ENCODE data around the gene IL1R1. TPM values are rescaled to one million over a fixed set of nuclear protein-coding genes. Genes with fewer than 3 reads are reported as not detected.

Gene IL1R1
- total and polyA plus RNA-seq, 12 donors: 8.6 to 153 (median 126) TPM

DNA sequence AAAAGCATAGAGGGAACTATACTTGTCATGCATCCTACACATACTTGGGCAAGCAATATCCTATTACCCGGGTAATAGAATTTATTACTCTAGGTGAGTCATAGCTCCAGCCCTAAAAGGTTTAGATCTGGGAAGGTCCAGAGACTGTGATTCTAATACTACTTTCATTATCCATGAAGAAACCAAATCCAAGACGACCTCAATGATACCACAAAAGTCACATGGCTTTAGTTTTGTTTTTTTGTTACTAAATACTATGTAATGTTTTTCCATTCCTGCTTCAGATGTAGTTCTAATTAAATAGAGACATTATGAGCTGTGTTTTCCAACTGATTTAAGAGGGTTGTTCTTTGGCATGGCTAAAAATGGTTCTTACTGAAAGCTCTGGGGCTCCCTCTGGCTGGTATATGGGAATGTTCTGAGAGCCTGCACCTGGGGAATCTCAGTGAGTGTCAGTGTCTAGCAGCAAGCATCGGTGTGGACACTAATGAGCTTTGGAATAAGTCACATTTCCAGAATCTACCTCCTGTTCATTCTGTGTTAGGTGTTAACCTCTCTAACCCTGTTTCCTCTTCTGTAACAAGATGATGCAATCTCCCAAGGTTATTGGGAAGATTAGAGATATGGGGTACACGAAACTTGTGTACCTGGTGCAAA lies 23.8 kb downstream of the IL1R1 start:
- Histone ChIP-seq H3K9me3 (replicated peaks in 1 of 3) (no peaks in the 10 kb centered on the region), H3K4me3 (no peak overlapping the region), H3K27me3 (no peaks in the 10 kb centered on the region), H3K36me3 (replicated peaks in 1 of 2) (peaks cover 0 to 26% of the 10 kb centered on the region in 2 donors), H3K27ac (peak overlapping the region in 2 of 5 donors; percentile 15 to 31), H3K4me1 (replicated peaks in 1 of 2) (peaks cover 5 to 7% of the 10 kb centered on the region in 2 donors)
- TF ChIP-seq, protein P1, sequence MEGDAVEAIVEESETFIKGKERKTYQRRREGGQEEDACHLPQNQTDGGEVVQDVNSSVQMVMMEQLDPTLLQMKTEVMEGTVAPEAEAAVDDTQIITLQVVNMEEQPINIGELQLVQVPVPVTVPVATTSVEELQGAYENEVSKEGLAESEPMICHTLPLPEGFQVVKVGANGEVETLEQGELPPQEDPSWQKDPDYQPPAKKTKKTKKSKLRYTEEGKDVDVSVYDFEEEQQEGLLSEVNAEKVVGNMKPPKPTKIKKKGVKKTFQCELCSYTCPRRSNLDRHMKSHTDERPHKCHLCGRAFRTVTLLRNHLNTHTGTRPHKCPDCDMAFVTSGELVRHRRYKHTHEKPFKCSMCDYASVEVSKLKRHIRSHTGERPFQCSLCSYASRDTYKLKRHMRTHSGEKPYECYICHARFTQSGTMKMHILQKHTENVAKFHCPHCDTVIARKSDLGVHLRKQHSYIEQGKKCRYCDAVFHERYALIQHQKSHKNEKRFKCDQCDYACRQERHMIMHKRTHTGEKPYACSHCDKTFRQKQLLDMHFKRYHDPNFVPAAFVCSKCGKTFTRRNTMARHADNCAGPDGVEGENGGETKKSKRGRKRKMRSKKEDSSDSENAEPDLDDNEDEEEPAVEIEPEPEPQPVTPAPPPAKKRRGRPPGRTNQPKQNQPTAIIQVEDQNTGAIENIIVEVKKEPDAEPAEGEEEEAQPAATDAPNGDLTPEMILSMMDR (IDR thresholded peaks at IDR 0.05): peak in 5 of 6 experiments; percentile 52 to 76 (median 65)
- no peak for TF ChIP-seq POLR2A (IDR thresholded peaks at IDR 0.05)
- DNase-seq: peak in 6 of 7 donors; percentile 44 to 75 (median 56)
- intact Hi-C loops (cut with DNase I): loop anchor here in 1 of 2 donors (5.0 kb wide), 1 partner anchor 144 kb away; no protein-coding TSS in a partner anchor
- 20 to 35% (median 23%) methylated on average over 4 of the region's 4 CpGs for WGBS, 4 donors

DNA sequence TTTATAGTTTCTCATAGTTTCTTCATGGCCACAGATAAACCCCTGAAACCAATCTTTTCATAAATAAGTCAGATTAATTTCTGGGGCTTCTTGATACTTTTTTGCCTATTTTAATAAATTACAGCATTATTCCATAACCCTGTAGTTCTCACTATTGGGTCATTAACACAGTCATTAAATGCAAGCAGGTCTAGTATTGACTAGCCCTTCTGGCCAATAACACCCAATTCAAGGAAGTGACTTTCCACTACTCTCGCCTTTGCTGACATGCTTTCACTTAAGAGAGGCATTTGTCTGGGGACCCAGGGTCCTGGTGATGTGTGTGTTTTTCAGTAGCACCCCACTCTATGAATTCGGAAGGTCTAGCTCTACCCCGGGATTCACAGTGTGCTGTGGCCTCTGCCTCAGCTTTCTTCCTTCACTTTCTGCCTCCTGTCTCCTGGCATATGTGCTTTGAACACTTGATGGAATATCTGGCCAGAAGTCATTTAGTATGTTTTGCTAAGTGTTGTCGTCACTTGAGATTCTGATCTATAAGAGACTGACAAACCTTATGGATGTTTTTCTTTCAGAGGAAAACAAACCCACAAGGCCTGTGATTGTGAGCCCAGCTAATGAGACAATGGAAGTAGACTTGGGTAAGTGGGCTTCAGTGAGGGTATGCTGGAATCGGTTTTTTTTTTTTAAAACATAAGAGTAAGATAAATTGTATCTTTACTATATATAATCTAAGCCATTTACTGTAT lies 25.7 kb downstream of the IL1R1 start:
- WGBS, 4 donors: 93 to 95% (median 94%) methylated on average over 5 of the region's 5 CpGs
- intact Hi-C loops (cut with DNase I): loop anchor here in 1 of 2 donors (5.0 kb wide), 1 partner anchor 146 kb away; no protein-coding TSS in a partner anchor
- peaks cover 0 to 45% of the 10 kb centered on the region in 2 donors for H3K36me3 ChIP-seq (replicated peaks in 1 of 2)

DNA sequence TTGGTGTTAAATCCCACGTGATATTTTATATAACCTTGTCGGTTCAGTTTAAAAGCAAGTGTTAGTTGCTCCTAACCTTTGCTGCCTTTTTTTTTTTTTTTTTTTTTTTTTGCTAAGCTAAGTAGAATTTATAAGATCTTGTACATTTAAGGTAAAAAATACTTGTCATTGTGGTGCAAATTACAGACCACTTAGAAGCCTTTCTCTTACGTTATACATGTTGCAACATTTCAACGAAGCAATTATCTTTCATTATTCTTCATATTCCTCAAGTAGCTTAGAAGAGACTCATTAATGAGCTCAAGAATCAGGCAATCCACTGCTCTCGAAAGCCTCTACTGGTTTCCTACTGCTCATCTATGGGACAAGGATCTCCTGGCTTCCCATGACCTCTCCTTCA lies 29.4 kb downstream of the IL1R1 start:
- Histone ChIP-seq H3K9me3 (replicated peaks in 1 of 3) (no peaks in the 10 kb centered on the region), H3K4me1 (replicated peaks in 1 of 2) (no peaks in the 10 kb centered on the region), H3K27me3 (no peaks in the 10 kb centered on the region), H3K27ac (no peak overlapping the region), H3K4me3 (no peak overlapping the region), H3K36me3 (replicated peaks in 1 of 2) (peaks cover 0 to 63% of the 10 kb centered on the region in 2 donors)
- no peak for TF ChIP-seq POLR2A (IDR thresholded peaks at IDR 0.05)
- TF ChIP-seq, protein P1 (IDR thresholded peaks at IDR 0.05): no peak
- intact Hi-C loops (cut with DNase I): no loop called here
- no peak for DNase-seq
- 89 to 94% (median 92%) methylated on average over 5 of the region's 5 CpGs for WGBS, 4 donors

More for the DNA sequence above, 25.7 kb downstream of the IL1R1 start:
- H3K27me3 ChIP-seq: no peaks in the 10 kb centered on the region
- no peak overlapping the region for H3K27ac ChIP-seq
- peaks cover 5 to 7% of the 10 kb centered on the region in 2 donors for H3K4me1 ChIP-seq (replicated peaks in 1 of 2)
- no peak overlapping the region for H3K4me3 ChIP-seq
- no peak for DNase-seq
- no peaks in the 10 kb centered on the region for H3K9me3 ChIP-seq (replicated peaks in 1 of 3)
- TF ChIP-seq, protein P1 (IDR thresholded peaks at IDR 0.05): no peak
- no peak for TF ChIP-seq POLR2A (IDR thresholded peaks at IDR 0.05)

DNA sequence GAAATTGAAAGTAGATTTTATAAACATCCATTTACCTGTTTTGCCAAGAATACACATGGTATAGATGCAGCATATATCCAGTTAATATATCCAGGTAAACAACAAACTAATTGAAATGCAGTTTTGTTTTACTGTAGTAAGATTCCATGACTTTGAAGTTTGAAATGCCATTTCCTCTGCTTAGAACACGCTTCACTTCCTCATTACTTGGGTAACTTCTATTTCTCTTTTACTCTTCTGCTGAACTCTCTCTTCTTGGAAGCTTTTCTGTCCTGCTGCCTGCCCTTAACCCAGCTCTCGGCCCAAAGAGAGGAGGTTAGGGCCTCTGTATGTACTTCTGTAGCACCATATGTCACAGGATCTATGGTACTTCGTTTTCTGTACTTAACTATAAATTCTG lies 30.2 kb downstream of the IL1R1 start:
- no peak for DNase-seq
- H3K4me3 ChIP-seq: no peak overlapping the region
- intact Hi-C loops (cut with DNase I): no loop called here
- H3K9me3 ChIP-seq (replicated peaks in 1 of 3): no peaks in the 10 kb centered on the region
- H3K27ac ChIP-seq: no peak overlapping the region
- no peaks in the 10 kb centered on the region for H3K4me1 ChIP-seq (replicated peaks in 1 of 2)
- TF ChIP-seq, protein P1 (IDR thresholded peaks at IDR 0.05): no peak
- TF ChIP-seq POLR2A (IDR thresholded peaks at IDR 0.05): no peak
- WGBS, 4 donors: 74 to 84% (median 76%) methylated on average over 3 of the region's 3 CpGs
- no peaks in the 10 kb centered on the region for H3K27me3 ChIP-seq
- H3K36me3 ChIP-seq (replicated peaks in 1 of 2): peaks cover 0 to 65% of the 10 kb centered on the region in 2 donors
